Left colon (tissue), 2 donors: ENCODE data around the gene QRICH1. TPM values are rescaled to one million over a fixed set of nuclear protein-coding genes. Genes with fewer than 3 reads are reported as not detected.

ENCODE experiments used
- ATAC-seq: fragments of 200-7000 bp; cut with Tn5 transposase; one replicate; pipeline ENCODE4 v1.9.1; 2020; ENCODE audit warnings: mild to moderate bottlenecking, moderate library complexity
- DNase-seq, 2 donors: peaks; one replicate each; pipeline ENCODE4 v3.0.0-alpha.2; 2020
- intact Hi-C, 2 donors: fragments of 100-400 bp; cut with DNase I in 1 of 2; cut with micrococcal nuclease in 1 of 2; formaldehyde crosslinking; loops; one replicate each; pipeline versions ENCODE4 v1.11.2 to v1.14.0; 2022; cut with DNase I, micrococcal nuclease
- microRNA-seq, 2 donors: library from miRNA; unstranded; fragments of <30 nt; microRNA quantifications; one replicate each; pipeline versions ENCODE4 v1.1.0 to v1.2.0, GENCODE V29; 2020
- total RNA-seq, 2 donors: library from RNA; stranded (reverse); fragmentation: NEBNext Ultra II Directional; extraction: Animal tissue kit (Norgen Biotek cat#: 25700); gene quantifications; one replicate each; pipeline ENCODE4 v1.2.1, GENCODE V29; 2021
- donor health status: DM: no; HTN: no; CAD: no.
- donor health status: DM: yes; HTN: yes; CAD: no.

The QRICH1 gene
- total RNA-seq, 2 donors from 2014 or later: 73.5 to 83.6 TPM

DNA sequence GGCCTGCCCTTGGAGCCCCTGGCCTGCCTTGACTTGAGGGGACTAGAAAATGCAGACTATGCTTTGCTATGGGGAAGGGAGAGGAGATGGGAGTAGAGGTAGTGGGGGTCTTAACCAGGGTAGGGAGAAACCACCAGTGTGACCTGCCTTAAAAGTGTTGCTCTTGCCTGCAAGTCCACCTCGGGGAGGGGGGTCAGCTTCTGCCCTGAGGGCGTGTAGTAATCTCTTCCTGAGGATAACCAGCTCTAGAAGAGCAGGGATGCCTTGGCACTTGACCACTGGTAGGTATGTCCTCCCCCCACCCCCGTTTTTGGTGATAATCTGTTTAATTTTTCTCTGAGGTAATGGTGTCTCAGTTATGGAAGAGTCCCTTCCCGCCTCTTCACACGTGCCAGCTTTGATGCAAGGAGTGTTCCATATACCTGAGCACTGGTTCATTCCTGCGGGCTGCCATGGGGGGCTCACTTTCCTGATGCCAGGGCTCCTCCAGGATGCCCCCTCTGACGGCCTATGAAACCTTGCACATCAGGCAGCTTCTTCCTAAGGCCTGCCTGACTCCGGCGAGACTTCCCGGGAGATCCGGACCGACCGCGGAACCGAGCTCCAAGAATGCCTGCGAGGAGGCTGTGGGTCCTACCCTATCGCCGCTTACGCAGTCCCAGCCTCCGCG is 104.6 kb downstream of the QRICH1 start:
- ATAC-seq (no peak), DNase-seq (peak in 1 of 2 donors; percentile 23)
- intact Hi-C loops: no loop called here

GRCh38 chr3:48985831-48986376 is 108.0 kb downstream of the QRICH1 start:
- ATAC-seq: no peak
- intact Hi-C loops: no loop called here
- no peak for DNase-seq

GRCh38 chr3:48984663-48985062 is 109.2 kb downstream of the QRICH1 start:
- intact Hi-C loops: no loop called here
- ATAC-seq (no peak), DNase-seq (no peak)

- DNase-seq: no peak
- ATAC-seq: no peak
- intact Hi-C loops: no loop called here
These were observed 110.8 kb downstream of the QRICH1 start for GRCh38 chr3:48983096-48983495.

DNA sequence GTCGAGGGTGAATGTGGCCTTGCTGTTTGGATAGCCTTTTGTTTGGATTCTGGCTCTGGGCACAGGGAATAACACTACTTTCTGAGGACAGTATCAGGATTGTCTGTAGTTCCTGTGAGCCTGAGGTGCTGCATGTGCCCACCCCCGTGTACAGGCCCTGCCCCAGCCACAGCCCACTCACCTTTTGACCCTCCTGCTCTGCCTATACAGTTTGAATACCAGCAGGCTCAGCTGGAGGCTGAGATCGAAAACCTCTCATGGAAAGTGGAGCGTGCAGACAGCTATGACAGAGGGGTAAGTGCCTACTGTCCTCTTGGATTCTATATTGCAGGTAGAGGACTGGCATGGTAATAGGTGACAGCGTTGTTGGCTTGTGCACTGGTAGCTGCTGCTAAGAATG is 111.2 kb downstream of the QRICH1 start:
- intact Hi-C loops: no loop called here
- no peak for ATAC-seq

GRCh38 chr3:48982016-48982415 is 111.9 kb downstream of the QRICH1 start:
- ATAC-seq: peak; percentile 53

More for the DNA sequence above, 111.2 kb downstream of the QRICH1 start:
- no peak for DNase-seq

DNA sequence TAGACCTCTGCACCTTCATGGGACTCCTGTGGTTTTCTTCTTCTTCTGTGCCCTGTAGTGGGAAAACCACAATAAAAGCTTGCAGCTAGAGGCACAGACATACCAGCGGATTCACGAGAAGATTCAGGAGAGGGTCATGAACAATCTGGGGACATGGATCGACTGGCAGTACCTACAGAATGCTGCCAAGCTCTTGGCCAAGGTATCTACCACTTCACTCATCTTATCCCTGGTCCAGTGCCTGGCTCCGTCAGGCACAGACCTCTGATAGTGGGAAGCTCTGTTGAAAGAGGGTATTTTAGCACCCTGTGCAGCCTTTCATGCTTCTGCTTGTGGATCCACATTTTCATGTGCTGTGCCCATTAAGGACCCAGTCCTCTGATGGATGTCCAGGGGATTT is 113.6 kb downstream of the QRICH1 start:
- intact Hi-C loops: no loop called here
- ATAC-seq (no peak), DNase-seq (no peak)

More at GRCh38 chr3:48982016-48982415, 111.9 kb downstream of the QRICH1 start:
- intact Hi-C loops: no loop called here
- DNase-seq: no peak

Small RNA genes within 50 kb of the gene (microRNA-seq; reads per million reads assigned to microRNA genes)
- 13,181 to 20,687 reads per million in 2 donors for gene MIR191
- 2,359 to 4,578 reads per million in 2 donors for gene MIR425
- 0 reads per million in 2 donors for gene MIR6890

Other genes starting within 250 kb of the QRICH1 start
- gene PRKAR2A, start 246.2 kb downstream of the QRICH1 start, total RNA-seq: 10 to 100 TPM; 68.1 to 75.4 TPM
- gene SLC25A20, start 195.2 kb downstream of the QRICH1 start, total RNA-seq: 10 to 100 TPM; 43.0 to 56.3 TPM
- gene ARIH2, start 175.2 kb downstream of the QRICH1 start, total RNA-seq: 10 to 100 TPM; 72.3 to 82.0 TPM
- 10 to 100 TPM; 33.8 to 47.3 TPM for gene P4HTM, start 103.8 kb downstream of the QRICH1 start, total RNA-seq
- 100 to 1,000 TPM; 114 to 121 TPM for gene WDR6, start 86.7 kb downstream of the QRICH1 start, total RNA-seq
- 10 to 100 TPM; 19.2 to 20.5 TPM for gene DALRD3, start 75.5 kb downstream of the QRICH1 start, total RNA-seq
- gene NDUFAF3, start 72.0 kb downstream of the QRICH1 start, total RNA-seq: 10 to 100 TPM; 65.2 to 70.1 TPM
- gene IMPDH2, start 64.7 kb downstream of the QRICH1 start, total RNA-seq: 100 to 1,000 TPM; 102 to 122 TPM
- 100 to 1,000 TPM; 339 to 417 TPM for gene QARS1, start 10.7 kb upstream of the QRICH1 start, total RNA-seq
- 10 to 100 TPM; 66.9 to 67.7 TPM for gene USP19, start 26.8 kb upstream of the QRICH1 start, total RNA-seq
- gene LAMB2, start 39.0 kb upstream of the QRICH1 start, total RNA-seq: 100 to 1,000 TPM in 1 of 2 donors, 10 to 100 TPM in 1; 66.1 to 102 TPM
- gene CCDC71, start 72.3 kb upstream of the QRICH1 start, total RNA-seq: 10 to 100 TPM; 16.3 to 20.3 TPM
- gene KLHDC8B, start 77.5 kb upstream of the QRICH1 start, total RNA-seq: 10 to 100 TPM in 1 of 2 donors, 1 to 10 TPM in 1; 4.6 to 12.5 TPM
- 1 to 10 TPM; 4.7 to 4.8 TPM for gene C3orf62, start 183.2 kb upstream of the QRICH1 start, total RNA-seq
- 10 to 100 TPM; 48.5 to 55.3 TPM for gene USP4, start 246.0 kb upstream of the QRICH1 start, total RNA-seq